Adrenal gland (tissue), 12 donors: ENCODE data around the gene PHACTR3. TPM values are rescaled to one million over a fixed set of nuclear protein-coding genes. Genes with fewer than 3 reads are reported as not detected.

Source experiments
- DNase-seq, 7 donors: peaks; one replicate each; pipeline ENCODE4 v3.0.0-alpha.2; 2019 to 2020
- H3K27ac ChIP-seq, 5 donors: fragments of 200-600 bp; sonication (generic) in 4 of 5; 1 replicate in 3 of 5; 2 replicates in 2 of 5; pipeline versions ENCODE4 v1.5.1 to v1.8.0; 2016 to 2020; ENCODE audit warnings: mild to moderate bottlenecking in 1 of 5
- H3K27me3 ChIP-seq: fragments of 200-600 bp; 2 replicates; pipeline ENCODE4 v1.8.0; 2021
- H3K36me3 ChIP-seq, 2 donors: fragments of 200-600 bp; replicated peaks in 1 of 2; 1 replicate in 1 of 2; 2 replicates in 1 of 2; pipeline versions ENCODE4 v1.5.1 to v1.8.0; 2018 to 2022
- H3K4me1 ChIP-seq, 2 donors: fragments of 200-600 bp; replicated peaks in 1 of 2; 1 replicate in 1 of 2; 2 replicates in 1 of 2; pipeline versions ENCODE4 v1.5.1 to v1.8.0; 2018 to 2021
- H3K4me3 ChIP-seq, 4 donors: fragments of 200-600 bp; sonication (generic) in 3 of 4; one replicate each; pipeline ENCODE4 v1.5.1; 2016 to 2018
- H3K9me3 ChIP-seq, 3 donors: fragments of 200-600 bp; sonication (generic) in 1 of 3; replicated peaks in 1 of 3; 1 replicate in 2 of 3; 2 replicates in 1 of 3; pipeline versions ENCODE4 v1.5.1 to v1.8.0; 2016 to 2021
- POLR2A ChIP-seq, 2 donors: fragments of 450-650 bp; IDR thresholded peaks; one replicate each; pipeline ENCODE4 v1.6.1; 2017; ENCODE audit warnings: antibody characterized with exemption in 2 of 2, mild to moderate bottlenecking in 2 of 2, moderate library complexity in 1 of 2
- WGBS, 4 donors: extraction: QIAGEN DNeasy Blood & Tissue Kit in 2 of 4; methylation state at CpG; one replicate each; pipeline versions ENCODE4 v1.1.5 to v1.1.7; 2013 to 2017; 5-methylcytosine and 5-hydroxymethylcytosine counted together
- intact Hi-C, 2 donors: fragments of 100-400 bp; cut with DNase I; formaldehyde crosslinking; loops; one replicate each; pipeline versions ENCODE4 v1.14.1 to v1.15.0; 2022 to 2023
- polyA plus RNA-seq, 3 donors: library from polyadenylated mRNA; stranded (reverse); fragments of 200-250 nt in 2 of 3; fragments of 350-450 nt in 1 of 3; fragmentation: Illumina TruSeq in 1 of 3; extraction: RNeasy Lipid Tissue Mini Kit (QIAGEN cat#74804) in 1 of 3; gene quantifications; one replicate each; pipeline ENCODE4 v1.2.3, GENCODE V29; 2013 to 2014
- total RNA-seq, 9 donors: library from RNA; depleted of rRNA in 4 of 9; stranded (reverse); fragments of >200 nt in 4 of 9; fragments of 120-200 nt in 1 of 9; fragmentation: NEBNext Ultra II Directional in 1 of 9; extraction: Animal tissue kit (Norgen Biotek cat#: 25700) in 1 of 9; gene quantifications; one replicate each; pipeline versions ENCODE4 v1.1.0 to v1.2.4, GENCODE V29; 2013 to 2023
- TF ChIP-seq, protein P1 (sequence below), 6 experiments: fragments of 450-650 bp in 4 of 6; fragments of 200-600 bp in 2 of 6; sonication (generic) in 1 of 6; IDR thresholded peaks; 1 replicate in 5 of 6; 2 replicates in 1 of 6; pipeline versions ENCODE4 v1.5.1 to v1.8.0; 2016 to 2021; ENCODE audit warnings: antibody characterized with exemption in 6 of 6, mild to moderate bottlenecking in 2 of 6, moderate library complexity in 1 of 6
- donor health status: healthy with polysubstance abuse.
- donor health status: Bipolar disorder and iron deficiency.
- donor health status: DM: yes; HTN: yes; CAD: no.
- donor health status: DM: no; HTN: no; CAD: no.
- donor health status: DM: no; HTN: no; CAD: no.
- donor health status: DM: yes; HTN: yes; CAD: no.

PHACTR3 gene
- total and polyA plus RNA-seq, 12 donors = 0.17 to 4.5 (median 0.81) TPM

DNA sequence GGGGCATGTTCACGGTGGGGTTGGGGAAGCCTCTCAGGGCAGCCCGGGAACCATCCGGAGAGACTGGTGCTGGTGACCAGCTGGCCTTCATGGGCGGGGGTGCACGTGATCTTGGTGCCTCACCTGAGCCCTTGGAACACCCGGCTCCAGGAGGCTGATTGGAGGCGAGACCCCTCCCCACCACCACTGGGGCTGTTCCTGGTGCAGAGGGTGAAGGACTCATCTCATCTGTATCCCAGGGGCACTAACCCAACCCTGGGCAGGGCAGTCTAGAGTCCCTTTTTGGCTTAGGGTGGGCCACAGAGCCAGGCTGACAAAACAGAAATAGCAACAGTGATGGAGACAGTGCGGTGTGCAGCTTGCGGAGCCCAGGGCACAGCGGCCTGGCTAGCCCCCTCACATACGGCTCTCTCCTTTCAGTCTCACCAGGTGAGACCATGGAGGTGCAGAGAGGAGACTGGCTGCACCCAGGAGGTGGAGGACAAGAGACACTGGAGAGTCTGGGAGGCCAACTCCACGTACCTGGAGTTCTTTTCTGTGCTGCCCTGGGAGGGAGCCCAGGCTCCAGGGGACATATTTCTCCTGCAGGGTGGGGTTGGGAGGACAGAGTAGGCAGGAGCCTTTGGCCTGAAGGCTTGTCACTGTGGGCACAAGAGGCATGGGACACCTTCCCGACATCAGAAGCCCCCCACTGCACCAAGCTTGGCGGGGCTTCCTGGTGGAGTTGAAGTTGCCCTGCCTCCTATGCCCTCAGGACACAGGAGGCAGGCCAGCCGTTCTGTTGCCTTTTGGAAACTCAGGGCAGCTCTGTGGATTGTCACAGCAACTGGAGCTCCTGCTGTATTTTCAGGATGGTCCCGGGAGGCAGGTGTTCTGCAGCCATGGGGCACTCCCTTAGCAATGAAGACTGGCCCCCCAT is 223.1 kb downstream of the PHACTR3 start:
- Histone ChIP-seq H3K4me3 (no peak overlapping the region), H3K9me3 (no peaks in the 10 kb centered on the region), H3K27ac (no peak overlapping the region), H3K4me1 (no peaks in the 10 kb centered on the region), H3K36me3 (no peaks in the 10 kb centered on the region), H3K27me3 (no peaks in the 10 kb centered on the region)
- WGBS, 4 donors = 73 to 89% (median 84%) methylated on average over 5 to 16 of the region's 16 CpGs
- intact Hi-C loops = no loop called here
- TF ChIP-seq, protein P1, sequence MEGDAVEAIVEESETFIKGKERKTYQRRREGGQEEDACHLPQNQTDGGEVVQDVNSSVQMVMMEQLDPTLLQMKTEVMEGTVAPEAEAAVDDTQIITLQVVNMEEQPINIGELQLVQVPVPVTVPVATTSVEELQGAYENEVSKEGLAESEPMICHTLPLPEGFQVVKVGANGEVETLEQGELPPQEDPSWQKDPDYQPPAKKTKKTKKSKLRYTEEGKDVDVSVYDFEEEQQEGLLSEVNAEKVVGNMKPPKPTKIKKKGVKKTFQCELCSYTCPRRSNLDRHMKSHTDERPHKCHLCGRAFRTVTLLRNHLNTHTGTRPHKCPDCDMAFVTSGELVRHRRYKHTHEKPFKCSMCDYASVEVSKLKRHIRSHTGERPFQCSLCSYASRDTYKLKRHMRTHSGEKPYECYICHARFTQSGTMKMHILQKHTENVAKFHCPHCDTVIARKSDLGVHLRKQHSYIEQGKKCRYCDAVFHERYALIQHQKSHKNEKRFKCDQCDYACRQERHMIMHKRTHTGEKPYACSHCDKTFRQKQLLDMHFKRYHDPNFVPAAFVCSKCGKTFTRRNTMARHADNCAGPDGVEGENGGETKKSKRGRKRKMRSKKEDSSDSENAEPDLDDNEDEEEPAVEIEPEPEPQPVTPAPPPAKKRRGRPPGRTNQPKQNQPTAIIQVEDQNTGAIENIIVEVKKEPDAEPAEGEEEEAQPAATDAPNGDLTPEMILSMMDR (IDR thresholded peaks at IDR 0.05) = no peak
- no peak for TF ChIP-seq POLR2A (IDR thresholded peaks at IDR 0.05)
- peak in 1 of 7 donors; percentile 42 for DNase-seq

DNA sequence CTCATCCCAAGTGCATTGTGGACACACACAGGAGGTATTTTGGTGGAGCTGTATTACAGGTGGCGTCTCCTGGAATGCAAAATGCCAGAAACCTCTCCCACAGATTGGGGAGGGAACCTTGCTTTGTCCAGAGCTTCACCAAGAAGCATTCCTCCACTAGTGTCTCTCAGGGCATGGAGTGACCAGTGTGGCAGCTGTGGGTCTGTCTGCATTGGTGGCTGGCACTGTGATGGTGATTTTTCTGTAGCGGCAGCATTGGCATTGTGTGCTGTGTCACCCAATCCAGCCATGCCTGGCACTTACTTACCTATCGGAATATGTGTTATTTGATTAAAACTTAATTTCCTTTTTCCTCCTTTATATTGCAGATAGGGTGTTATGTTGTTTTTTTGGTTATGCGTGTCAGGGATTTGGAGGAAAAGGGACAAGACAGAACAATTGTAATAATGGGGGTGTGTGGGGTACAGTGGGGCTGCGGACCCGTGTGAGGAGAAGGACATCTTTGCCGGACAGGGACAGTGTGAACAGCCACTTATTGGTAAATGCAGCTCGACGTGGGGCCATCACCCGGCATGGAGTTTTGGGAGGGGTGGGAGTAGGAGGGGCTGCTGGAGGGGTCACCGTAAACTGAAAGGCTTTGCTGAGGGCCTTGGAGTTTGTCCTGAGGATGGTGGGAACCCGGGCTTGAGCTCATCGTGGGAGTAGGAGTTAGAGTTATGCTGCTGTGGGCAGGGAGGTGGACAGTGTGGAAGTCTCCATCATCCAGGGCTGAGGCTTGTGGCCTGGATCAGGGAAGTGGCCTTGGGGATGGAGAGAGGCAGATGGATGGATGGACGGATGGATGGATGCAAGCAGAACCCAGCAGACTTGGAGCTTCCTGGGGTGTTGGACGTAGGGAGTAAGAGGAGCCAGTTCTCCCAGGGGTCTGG is 224.0 kb downstream of the PHACTR3 start:
- H3K9me3 ChIP-seq = no peaks in the 10 kb centered on the region
- intact Hi-C loops = no loop called here
- TF ChIP-seq, protein P1 (IDR thresholded peaks at IDR 0.05) = no peak
- TF ChIP-seq POLR2A (IDR thresholded peaks at IDR 0.05) = no peak
- 79 to 88% (median 83%) methylated on average over 15 of the region's 15 CpGs for WGBS, 4 donors
- H3K4me1 ChIP-seq = no peaks in the 10 kb centered on the region
- H3K4me3 ChIP-seq = no peak overlapping the region
- no peak overlapping the region for H3K27ac ChIP-seq
- peak in 1 of 7 donors; percentile 25 for DNase-seq
- no peaks in the 10 kb centered on the region for H3K36me3 ChIP-seq
- no peaks in the 10 kb centered on the region for H3K27me3 ChIP-seq

DNA sequence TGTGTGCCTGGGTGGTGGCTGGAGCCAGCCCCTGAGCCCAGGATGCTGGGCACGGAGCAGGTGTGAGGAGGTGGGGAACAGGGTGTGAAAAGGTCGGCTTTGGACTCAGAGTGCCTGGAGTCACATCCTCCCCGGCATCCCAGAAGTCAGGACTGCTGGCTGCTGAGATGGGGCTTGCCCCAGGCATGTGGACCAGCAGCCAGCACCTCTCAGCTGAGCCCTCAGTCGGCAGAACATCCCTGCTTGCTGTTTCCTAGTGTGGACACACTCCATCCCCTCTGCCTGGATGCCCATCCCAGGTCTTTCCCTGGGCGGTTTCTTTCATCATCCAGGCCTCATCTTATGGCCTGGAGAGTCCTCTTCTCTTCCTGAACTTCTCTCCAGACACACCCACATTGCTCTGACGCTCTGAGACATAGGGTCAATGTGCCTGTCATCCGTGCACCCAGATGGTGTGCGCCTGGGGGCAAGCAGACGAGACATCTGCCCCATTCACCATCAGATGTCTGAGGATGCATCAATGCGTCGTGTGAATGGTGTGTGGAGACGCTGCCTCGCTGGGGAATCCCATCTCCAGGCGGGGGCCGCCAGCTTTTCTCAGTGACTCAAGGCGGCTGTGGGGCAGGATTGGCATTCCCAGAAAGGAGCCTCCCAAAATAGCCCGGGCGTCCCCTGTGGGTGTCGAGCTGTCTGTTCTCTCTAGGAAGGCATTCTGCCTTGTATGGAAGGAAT is 224.9 kb downstream of the PHACTR3 start:
- peak in 1 of 7 donors; percentile 13 for DNase-seq
- WGBS, 4 donors = 70 to 83% (median 78%) methylated on average over 11 to 19 of the region's 19 CpGs
- TF ChIP-seq POLR2A (IDR thresholded peaks at IDR 0.05) = no peak
- TF ChIP-seq, protein P1 (IDR thresholded peaks at IDR 0.05) = no peak
- intact Hi-C loops = no loop called here
- H3K27me3 ChIP-seq = no peaks in the 10 kb centered on the region
- no peaks in the 10 kb centered on the region for H3K9me3 ChIP-seq
- no peaks in the 10 kb centered on the region for H3K36me3 ChIP-seq
- no peaks in the 10 kb centered on the region for H3K4me1 ChIP-seq
- H3K27ac ChIP-seq = no peak overlapping the region
- no peak overlapping the region for H3K4me3 ChIP-seq
